HEK293 (cell line): Measurements from ENCODE around the gene EPHX1.
A peak's percentile ranks its signal among the peaks of the same experiment; 100 is the strongest.

ENCODE experiments used
- CTCF ChIA-PET: fragments of 350-600 bp; formaldehyde crosslinking; extraction: SDS; loops from one replicate; lab custom pipeline; 2021; ENCODE audit warnings: antibody characterized with exemption; lab: Yijun Ruan, JAX
- POLR2A ChIA-PET: fragments of 300-600 bp; formaldehyde crosslinking; extraction: SDS; loops from one replicate; lab custom pipeline; 2020; ENCODE audit warnings: antibody characterized with exemption, inconsistent platforms; lab: Yijun Ruan, JAX
- H3K27ac ChIP-seq: fragments of 200-500 bp; sonication (Bioruptor generic); 2 replicates; pipeline ENCODE4 v1.5.1; 2014; ENCODE audit warnings: low read depth, low read length, control low read depth, inconsistent platforms; ENCODE audit errors: extremely low read depth
- H3K36me3 ChIP-seq, 2 experiments: fragments of 200-500 bp in 1 of 2; sonication (Bioruptor generic) in 1 of 2; 1 replicate in 1 of 2; 2 replicates in 1 of 2; pipeline ENCODE4 v1.5.1; 2014 to 2017; ENCODE audit warnings: inconsistent platforms in 2 of 2, low read length in 2 of 2; ENCODE audit not compliant: control insufficient read depth in 2 of 2, insufficient read depth in 1 of 2
- H3K4me1 ChIP-seq: fragments of 200-500 bp; sonication (Bioruptor generic); 2 replicates; pipeline ENCODE4 v1.5.1; 2014; ENCODE audit warnings: mild to moderate bottlenecking, low read length, inconsistent platforms; ENCODE audit not compliant: control insufficient read depth, insufficient read depth
- H3K4me3 ChIP-seq: 2 replicates; pipeline ENCODE4 v1.5.1; 2011; ENCODE audit warnings: low read depth, mild to moderate bottlenecking, control low read depth, low read length, moderate library complexity
- H3K9me3 ChIP-seq: fragments of 200-500 bp; sonication (Bioruptor generic); 2 replicates; pipeline ENCODE4 v1.5.1; 2014; ENCODE audit warnings: low read depth, low read length, inconsistent platforms; ENCODE audit not compliant: control insufficient read depth, insufficient read depth
- GFI1B ChIP-seq: fragments of 450-650 bp; formaldehyde crosslinking; IDR thresholded peaks from 2 replicates; pipeline ENCODE4 v1.5.1; 2016; ENCODE audit warnings: missing biosample characterization, missing genetic modification characterization
- GLIS2 ChIP-seq: fragments of 450-650 bp; formaldehyde crosslinking; IDR thresholded peaks from 2 replicates; pipeline ENCODE4 v1.5.1; 2016; ENCODE audit warnings: missing biosample characterization, missing genetic modification characterization
- HOXA7 ChIP-seq: sonication (generic); formaldehyde crosslinking; IDR thresholded peaks from 2 replicates; pipeline ENCODE4 v1.8.1; 2022; ENCODE audit warnings: missing genetic modification reagents, borderline replicate concordance
- IKZF3 ChIP-seq: fragments of 450-650 bp; IDR thresholded peaks from 2 replicates; pipeline ENCODE4 v1.5.0; 2018; ENCODE audit warnings: missing biosample characterization, mild to moderate bottlenecking, missing genetic modification characterization, moderate library complexity
- KLF10 ChIP-seq: fragments of 450-650 bp; IDR thresholded peaks from 2 replicates; pipeline ENCODE4 v1.5.1; 2018; ENCODE audit warnings: missing biosample characterization, mild to moderate bottlenecking, missing genetic modification characterization
- KLF9 ChIP-seq: fragments of 450-650 bp; formaldehyde crosslinking; IDR thresholded peaks from 2 replicates; pipeline ENCODE4 v1.5.1; 2016; ENCODE audit warnings: missing biosample characterization, missing genetic modification characterization, low read depth
- REPIN1 ChIP-seq: fragments of 450-650 bp; formaldehyde crosslinking; IDR thresholded peaks from 2 replicates; pipeline ENCODE4 v1.5.1; 2017; ENCODE audit warnings: missing biosample characterization, missing genetic modification characterization, low read depth
- ZBTB21 ChIP-seq: fragments of 450-650 bp; formaldehyde crosslinking; IDR thresholded peaks from 2 replicates; pipeline ENCODE4 v1.5.1; 2017; ENCODE audit warnings: missing biosample characterization, missing genetic modification characterization
- ZEB2 ChIP-seq: fragments of 450-650 bp; formaldehyde crosslinking; IDR thresholded peaks from 2 replicates; pipeline ENCODE4 v1.5.1; 2016; ENCODE audit warnings: missing biosample characterization, missing genetic modification characterization
- ZNF138 ChIP-seq: fragments of 450-650 bp; formaldehyde crosslinking; IDR thresholded peaks from 2 replicates; pipeline ENCODE4 v1.5.1; 2016; ENCODE audit warnings: missing biosample characterization, missing genetic modification characterization, borderline replicate concordance
- ZNF155 ChIP-seq: fragments of 450-650 bp; formaldehyde crosslinking; IDR thresholded peaks from 2 replicates; pipeline ENCODE4 v1.5.1; 2016; ENCODE audit warnings: missing biosample characterization, missing genetic modification characterization
- ZNF157 ChIP-seq: fragments of 450-650 bp; formaldehyde crosslinking; IDR thresholded peaks from 2 replicates; pipeline ENCODE4 v1.5.1; 2016; ENCODE audit warnings: missing biosample characterization, missing genetic modification characterization
- ZNF2 ChIP-seq: fragments of 450-650 bp; formaldehyde crosslinking; IDR thresholded peaks from 2 replicates; pipeline ENCODE4 v1.5.1; 2016; ENCODE audit warnings: missing biosample characterization, missing genetic modification characterization
- ZNF24 ChIP-seq: fragments of 450-650 bp; formaldehyde crosslinking; IDR thresholded peaks from 2 replicates; pipeline ENCODE4 v1.5.1; 2016; ENCODE audit warnings: missing biosample characterization, missing genetic modification characterization
- ZNF292 ChIP-seq: fragments of 450-650 bp; formaldehyde crosslinking; IDR thresholded peaks from 2 replicates; pipeline ENCODE4 v1.5.1; 2016; ENCODE audit warnings: low read depth, missing biosample characterization, missing genetic modification characterization, borderline replicate concordance
- ZNF394 ChIP-seq: fragments of 450-650 bp; formaldehyde crosslinking; IDR thresholded peaks from 2 replicates; pipeline ENCODE4 v1.5.1; 2016; ENCODE audit warnings: missing biosample characterization, missing genetic modification characterization, mild to moderate bottlenecking, moderate library complexity, borderline replicate concordance
- ZNF473 ChIP-seq: fragments of 450-650 bp; formaldehyde crosslinking; IDR thresholded peaks from 2 replicates; pipeline ENCODE4 v1.5.1; 2017; ENCODE audit warnings: missing biosample characterization, missing genetic modification characterization
- ZNF501 ChIP-seq: fragments of 450-650 bp; formaldehyde crosslinking; IDR thresholded peaks from 2 replicates; pipeline ENCODE4 v1.5.1; 2016; ENCODE audit warnings: missing biosample characterization, missing genetic modification characterization
- ZNF777 ChIP-seq: fragments of 450-650 bp; formaldehyde crosslinking; IDR thresholded peaks from 2 replicates; pipeline ENCODE4 v1.5.1; 2017; ENCODE audit warnings: missing biosample characterization, missing genetic modification characterization, borderline replicate concordance
- ZNF791 ChIP-seq: fragments of 450-650 bp; formaldehyde crosslinking; IDR thresholded peaks from 2 replicates; pipeline ENCODE4 v1.5.1; 2016; ENCODE audit warnings: missing biosample characterization, missing genetic modification characterization
- ZXDB ChIP-seq: fragments of 450-650 bp; formaldehyde crosslinking; IDR thresholded peaks from 2 replicates; pipeline ENCODE4 v1.5.1; 2016; ENCODE audit warnings: missing biosample characterization, missing genetic modification characterization
- TF ChIP-seq, protein P1 (sequence below): fragments of 450-650 bp; formaldehyde crosslinking; IDR thresholded peaks from 2 replicates; pipeline ENCODE4 v1.5.1; 2016; ENCODE audit warnings: missing biosample characterization, missing genetic modification characterization
- TF ChIP-seq, protein P2 (sequence below): fragments of 450-650 bp; formaldehyde crosslinking; IDR thresholded peaks from 2 replicates; pipeline ENCODE4 v1.5.1; 2016; ENCODE audit warnings: missing biosample characterization, missing genetic modification characterization
- TF ChIP-seq, protein P3 (sequence below): fragments of 450-650 bp; formaldehyde crosslinking; IDR thresholded peaks from 2 replicates; pipeline ENCODE4 v1.5.1; 2016; ENCODE audit warnings: missing biosample characterization, missing genetic modification characterization, borderline replicate concordance

EPHX1 gene

DNA sequence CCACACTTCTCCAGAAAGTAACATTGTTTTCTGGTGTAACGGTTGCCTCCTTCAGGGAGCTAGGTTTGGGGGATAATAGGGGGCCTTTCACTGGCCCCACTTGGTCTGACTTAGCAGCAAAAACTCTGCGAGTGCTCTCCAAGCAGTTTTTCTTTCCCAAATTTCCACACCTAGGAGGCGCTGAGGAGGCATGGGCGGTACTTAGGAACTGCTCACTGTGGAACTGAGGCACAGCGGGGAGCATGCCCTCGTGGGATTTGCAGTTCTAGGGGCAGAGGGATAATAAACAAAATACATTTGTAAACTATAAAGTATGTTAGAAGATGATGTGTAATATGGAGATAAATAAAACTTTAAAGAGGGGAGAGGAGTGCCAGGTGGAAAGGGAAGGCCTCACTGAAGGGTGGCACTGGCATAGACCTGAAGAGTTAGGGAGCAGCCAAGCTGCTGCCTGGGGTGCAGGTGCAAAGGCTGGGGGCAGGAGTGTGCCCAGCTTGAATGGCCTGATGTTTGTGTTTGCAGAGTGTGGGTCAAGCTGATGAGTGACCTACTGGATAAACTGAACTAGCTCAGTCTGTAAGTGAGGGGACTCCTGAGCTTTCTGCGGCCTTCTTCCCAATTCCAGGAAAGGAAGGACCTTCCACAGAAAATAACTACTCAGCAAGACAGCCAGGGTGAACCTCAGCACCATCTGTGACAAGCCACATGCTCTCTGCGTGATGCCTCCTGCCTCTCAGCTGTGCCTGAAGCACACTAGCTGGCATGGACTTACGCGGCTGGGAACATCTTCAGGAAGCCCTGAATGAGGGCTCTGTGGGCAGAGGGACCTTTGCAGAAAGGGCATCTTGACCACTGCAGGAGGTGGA, 1.9 kb downstream of the EPHX1 start (continued):
- TF ChIP-seq ZNF157 (tag by site-specific recombination), result no peak
- TF ChIP-seq ZNF2 (tag by site-specific recombination), result 0 out of 2 replicates have a peak, but pooled peaks have one; percentile 63
- TF ChIP-seq GLIS2, result 0 out of 2 replicates have a peak, but pooled peaks have one; percentile 61
- TF ChIP-seq ZNF791 (tag by site-specific recombination), result no peak
- no peak for TF ChIP-seq KLF10 (tag by site-specific recombination)

DNA sequence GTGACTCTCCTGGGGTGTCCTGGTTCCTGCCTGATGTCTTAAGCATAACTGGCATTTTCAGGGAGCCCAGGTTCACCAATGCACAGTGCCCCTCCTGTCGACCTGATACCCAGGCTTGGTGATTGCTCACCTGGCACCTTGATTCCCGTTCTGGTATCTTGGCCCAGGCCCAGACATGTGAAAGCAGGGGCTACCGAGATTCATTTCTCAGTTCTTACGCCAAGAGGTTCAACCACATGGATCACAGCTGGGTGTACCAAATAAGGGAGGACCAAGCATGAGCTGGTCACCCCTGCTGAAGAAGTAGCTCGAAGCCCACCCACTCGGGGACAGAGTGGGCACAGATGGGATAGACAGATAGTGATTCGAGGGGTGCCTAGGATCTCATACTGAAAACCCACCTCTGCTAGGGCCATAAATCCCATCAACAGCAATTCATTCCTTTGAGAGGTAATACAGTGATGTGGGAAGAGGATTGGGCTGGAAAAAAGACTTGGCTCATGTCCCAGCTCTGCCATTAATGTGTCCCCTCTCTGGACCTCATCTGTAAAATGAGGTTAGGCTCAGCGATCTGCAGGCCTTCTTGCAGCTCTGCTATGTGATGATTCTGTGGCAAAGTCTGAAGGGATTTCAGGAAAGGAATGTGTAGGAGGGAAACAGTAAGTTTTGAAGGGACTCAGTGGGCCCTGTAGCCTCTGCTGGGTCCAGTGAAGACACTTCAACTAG, 2.7 kb downstream of the EPHX1 start:
- ChIA-PET POLR2A (interaction anchor here (1.0 to 6.8 kb wide), 5 partner anchors 25 to 111 kb away, joined by 3 to 46 read pairs (median 4); partner anchors contain the start of genes PYCR2 and SRP9), CTCF (interaction anchor here (0.6 to 2.8 kb wide), 11 partner anchors 7 to 307 kb away, joined by 3 to 15 read pairs (median 4); partner anchors contain the start of gene SRP9)
- Histone ChIP-seq H3K4me3 (no peak overlapping the region), H3K27ac (no peak overlapping the region; the same call in 1 of the 2 replicates), H3K4me1 (peaks cover 20% of the 10 kb centered on the region), H3K36me3 (peaks cover 0 to 7% of the 10 kb centered on the region in 2 experiments; a peak in 1 of 3 replicates), H3K9me3 (no peaks in the 10 kb centered on the region)
- TF ChIP-seq GFI1B (tag by site-specific recombination) (no peak), REPIN1 (tag by site-specific recombination) (no peak), ZNF24 (tag by site-specific recombination) (no peak), ZNF394 (no peak), ZXDB (0 out of 2 replicates have a peak, but pooled peaks have one; percentile 22), ZNF157 (tag by site-specific recombination) (no peak), KLF9 (tag by site-specific recombination) (no peak), ZNF138 (tag by site-specific recombination) (no peak), ZNF292 (tag by site-specific recombination) (no peak), IKZF3 (tag by site-specific recombination) (peak; percentile 67), ZBTB21 (tag by site-specific recombination) (no peak), ZNF473 (tag by site-specific recombination) (no peak), ZNF155 (tag by site-specific recombination) (no peak), HOXA7 (CRISPR knock-in tag) (no peak), ZNF777 (tag by site-specific recombination) (no peak), ZEB2 (0 out of 2 replicates have a peak, but pooled peaks have one; percentile 29), ZNF501 (no peak)
- TF ChIP-seq, protein P1, sequence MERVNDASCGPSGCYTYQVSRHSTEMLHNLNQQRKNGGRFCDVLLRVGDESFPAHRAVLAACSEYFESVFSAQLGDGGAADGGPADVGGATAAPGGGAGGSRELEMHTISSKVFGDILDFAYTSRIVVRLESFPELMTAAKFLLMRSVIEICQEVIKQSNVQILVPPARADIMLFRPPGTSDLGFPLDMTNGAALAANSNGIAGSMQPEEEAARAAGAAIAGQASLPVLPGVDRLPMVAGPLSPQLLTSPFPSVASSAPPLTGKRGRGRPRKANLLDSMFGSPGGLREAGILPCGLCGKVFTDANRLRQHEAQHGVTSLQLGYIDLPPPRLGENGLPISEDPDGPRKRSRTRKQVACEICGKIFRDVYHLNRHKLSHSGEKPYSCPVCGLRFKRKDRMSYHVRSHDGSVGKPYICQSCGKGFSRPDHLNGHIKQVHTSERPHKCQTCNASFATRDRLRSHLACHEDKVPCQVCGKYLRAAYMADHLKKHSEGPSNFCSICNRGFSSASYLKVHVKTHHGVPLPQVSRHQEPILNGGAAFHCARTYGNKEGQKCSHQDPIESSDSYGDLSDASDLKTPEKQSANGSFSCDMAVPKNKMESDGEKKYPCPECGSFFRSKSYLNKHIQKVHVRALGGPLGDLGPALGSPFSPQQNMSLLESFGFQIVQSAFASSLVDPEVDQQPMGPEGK, result no peak; the same call in 1 of the 2 replicates
- TF ChIP-seq, protein P2, sequence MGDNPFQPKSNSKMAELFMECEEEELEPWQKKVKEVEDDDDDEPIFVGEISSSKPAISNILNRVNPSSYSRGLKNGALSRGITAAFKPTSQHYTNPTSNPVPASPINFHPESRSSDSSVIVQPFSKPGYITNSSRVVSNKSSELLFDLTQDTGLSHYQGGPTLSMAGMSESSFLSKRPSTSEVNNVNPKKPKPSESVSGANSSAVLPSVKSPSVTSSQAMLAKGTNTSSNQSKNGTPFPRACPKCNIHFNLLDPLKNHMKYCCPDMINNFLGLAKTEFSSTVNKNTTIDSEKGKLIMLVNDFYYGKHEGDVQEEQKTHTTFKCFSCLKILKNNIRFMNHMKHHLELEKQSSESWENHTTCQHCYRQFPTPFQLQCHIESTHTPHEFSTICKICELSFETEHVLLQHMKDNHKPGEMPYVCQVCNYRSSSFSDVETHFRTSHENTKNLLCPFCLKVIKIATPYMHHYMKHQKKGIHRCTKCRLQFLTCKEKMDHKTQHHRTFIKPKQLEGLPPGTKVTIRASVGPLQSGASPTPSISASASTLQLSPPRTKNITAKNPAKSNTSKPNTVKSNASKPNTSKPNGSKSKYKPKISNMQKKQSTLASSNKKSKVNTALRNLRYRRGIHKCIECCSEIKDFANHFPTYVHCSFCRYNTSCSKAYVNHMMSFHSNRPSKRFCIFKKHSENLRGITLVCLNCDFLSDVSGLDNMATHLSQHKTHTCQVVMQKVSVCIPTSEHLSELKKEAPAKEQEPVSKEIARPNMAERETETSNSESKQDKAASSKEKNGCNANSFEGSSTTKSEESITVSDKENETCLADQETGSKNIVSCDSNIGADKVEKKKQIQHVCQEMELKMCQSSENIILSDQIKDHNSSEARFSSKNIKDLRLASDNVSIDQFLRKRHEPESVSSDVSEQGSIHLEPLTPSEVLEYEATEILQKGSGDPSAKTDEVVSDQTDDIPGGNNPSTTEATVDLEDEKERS, result no peak
- TF ChIP-seq, protein P3, sequence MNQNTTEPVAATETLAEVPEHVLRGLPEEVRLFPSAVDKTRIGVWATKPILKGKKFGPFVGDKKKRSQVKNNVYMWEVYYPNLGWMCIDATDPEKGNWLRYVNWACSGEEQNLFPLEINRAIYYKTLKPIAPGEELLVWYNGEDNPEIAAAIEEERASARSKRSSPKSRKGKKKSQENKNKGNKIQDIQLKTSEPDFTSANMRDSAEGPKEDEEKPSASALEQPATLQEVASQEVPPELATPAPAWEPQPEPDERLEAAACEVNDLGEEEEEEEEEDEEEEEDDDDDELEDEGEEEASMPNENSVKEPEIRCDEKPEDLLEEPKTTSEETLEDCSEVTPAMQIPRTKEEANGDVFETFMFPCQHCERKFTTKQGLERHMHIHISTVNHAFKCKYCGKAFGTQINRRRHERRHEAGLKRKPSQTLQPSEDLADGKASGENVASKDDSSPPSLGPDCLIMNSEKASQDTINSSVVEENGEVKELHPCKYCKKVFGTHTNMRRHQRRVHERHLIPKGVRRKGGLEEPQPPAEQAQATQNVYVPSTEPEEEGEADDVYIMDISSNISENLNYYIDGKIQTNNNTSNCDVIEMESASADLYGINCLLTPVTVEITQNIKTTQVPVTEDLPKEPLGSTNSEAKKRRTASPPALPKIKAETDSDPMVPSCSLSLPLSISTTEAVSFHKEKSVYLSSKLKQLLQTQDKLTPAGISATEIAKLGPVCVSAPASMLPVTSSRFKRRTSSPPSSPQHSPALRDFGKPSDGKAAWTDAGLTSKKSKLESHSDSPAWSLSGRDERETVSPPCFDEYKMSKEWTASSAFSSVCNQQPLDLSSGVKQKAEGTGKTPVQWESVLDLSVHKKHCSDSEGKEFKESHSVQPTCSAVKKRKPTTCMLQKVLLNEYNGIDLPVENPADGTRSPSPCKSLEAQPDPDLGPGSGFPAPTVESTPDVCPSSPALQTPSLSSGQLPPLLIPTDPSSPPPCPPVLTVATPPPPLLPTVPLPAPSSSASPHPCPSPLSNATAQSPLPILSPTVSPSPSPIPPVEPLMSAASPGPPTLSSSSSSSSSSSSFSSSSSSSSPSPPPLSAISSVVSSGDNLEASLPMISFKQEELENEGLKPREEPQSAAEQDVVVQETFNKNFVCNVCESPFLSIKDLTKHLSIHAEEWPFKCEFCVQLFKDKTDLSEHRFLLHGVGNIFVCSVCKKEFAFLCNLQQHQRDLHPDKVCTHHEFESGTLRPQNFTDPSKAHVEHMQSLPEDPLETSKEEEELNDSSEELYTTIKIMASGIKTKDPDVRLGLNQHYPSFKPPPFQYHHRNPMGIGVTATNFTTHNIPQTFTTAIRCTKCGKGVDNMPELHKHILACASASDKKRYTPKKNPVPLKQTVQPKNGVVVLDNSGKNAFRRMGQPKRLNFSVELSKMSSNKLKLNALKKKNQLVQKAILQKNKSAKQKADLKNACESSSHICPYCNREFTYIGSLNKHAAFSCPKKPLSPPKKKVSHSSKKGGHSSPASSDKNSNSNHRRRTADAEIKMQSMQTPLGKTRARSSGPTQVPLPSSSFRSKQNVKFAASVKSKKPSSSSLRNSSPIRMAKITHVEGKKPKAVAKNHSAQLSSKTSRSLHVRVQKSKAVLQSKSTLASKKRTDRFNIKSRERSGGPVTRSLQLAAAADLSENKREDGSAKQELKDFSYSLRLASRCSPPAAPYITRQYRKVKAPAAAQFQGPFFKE, result no peak
